ENCODE data around the gene KRT31. TPM values are rescaled to one million over a fixed set of nuclear protein-coding genes. Genes with fewer than 3 reads are reported as not detected.
"Not testable (repeated sequence)": the region's sequence is repeated elsewhere in the genome, so short reads cannot be mapped to it uniquely, and the experiment has no call there.

KRT31 gene
- total and polyA plus RNA-seq, 2 experiments from 2014 or later: not detected

- H3K9me3 ChIP-seq (ENCODE audit: low read depth): no peaks in the 10 kb centered on the region
- TF ChIP-seq CTCF (IDR thresholded peaks at IDR 0.05; ENCODE audit: low read depth, low read length): no peak
- H3K4me3 ChIP-seq: no peak overlapping the region
- H3K27ac ChIP-seq: no peak overlapping the region
- no peak for DNase-seq (ENCODE audit: low read depth in 1 of 2, low spot score in 1 of 2)
- no peaks in the 10 kb centered on the region for H3K36me3 ChIP-seq
- H3K27me3 ChIP-seq: no peaks in the 10 kb centered on the region
- peaks cover 3% of the 10 kb centered on the region for H3K4me1 ChIP-seq (ENCODE audit: low read depth)
These were observed 6.9 kb downstream of the KRT31 start for GRCh38 chr17:41390411-41390938.

DNA sequence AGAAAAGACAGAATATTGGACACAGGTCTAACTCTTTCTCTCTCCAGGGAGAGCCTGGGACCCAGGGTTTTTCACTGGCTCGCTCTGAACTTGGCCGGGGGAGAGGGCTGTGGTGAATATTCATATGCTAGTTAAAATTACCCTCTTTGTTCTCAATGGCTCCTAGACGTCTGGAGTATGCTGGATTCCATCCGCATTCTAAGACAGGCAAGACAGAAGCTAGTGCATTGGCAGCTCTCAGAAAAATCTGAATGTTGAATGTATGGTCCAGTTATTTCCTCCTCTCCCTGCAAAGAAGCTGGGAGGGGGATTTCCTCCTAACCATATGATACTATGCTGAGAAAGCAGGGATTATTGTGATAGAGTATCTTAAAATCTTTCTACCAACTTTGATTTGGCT lies 9.7 kb downstream of the KRT31 start:
- H3K27ac ChIP-seq: no peak overlapping the region
- DNase-seq (ENCODE audit: low read depth in 1 of 2, low spot score in 1 of 2): no peak

DNA sequence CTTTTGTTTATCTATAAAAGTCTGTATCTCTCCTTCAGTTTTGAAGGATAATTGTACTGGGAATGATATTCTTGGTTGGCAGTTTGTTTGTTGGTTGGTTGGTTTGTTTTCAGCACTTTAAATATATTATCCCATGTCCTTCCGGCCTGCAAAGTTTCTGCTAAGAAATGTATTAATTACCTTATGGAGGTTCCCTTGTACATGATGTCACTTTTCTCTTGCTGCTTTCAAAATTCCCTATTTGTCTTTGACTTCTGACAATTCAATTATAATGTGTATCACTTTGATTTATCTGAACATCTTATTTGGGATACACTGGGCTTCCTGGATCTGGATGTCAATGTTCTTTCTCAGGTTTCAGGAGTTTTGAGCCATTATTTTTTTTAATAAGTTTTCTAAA lies 11.2 kb downstream of the KRT31 start:
- Histone ChIP-seq H3K27ac (no peak overlapping the region), H3K27me3 (no peaks in the 10 kb centered on the region), H3K4me1 (ENCODE audit: low read depth) (no peaks in the 10 kb centered on the region), H3K4me3 (no peak overlapping the region), H3K36me3 (no peaks in the 10 kb centered on the region), H3K9me3 (ENCODE audit: low read depth) (no peaks in the 10 kb centered on the region)
- no peak for DNase-seq (ENCODE audit: low read depth in 1 of 2, low spot score in 1 of 2)
- TF ChIP-seq CTCF (IDR thresholded peaks at IDR 0.05; ENCODE audit: low read depth, low read length): no peak

More for the DNA sequence above, 9.7 kb downstream of the KRT31 start:
- no peaks in the 10 kb centered on the region for H3K27me3 ChIP-seq
- H3K9me3 ChIP-seq (ENCODE audit: low read depth): no peaks in the 10 kb centered on the region
- TF ChIP-seq CTCF (IDR thresholded peaks at IDR 0.05; ENCODE audit: low read depth, low read length): no peak
- no peak overlapping the region for H3K4me3 ChIP-seq
- H3K36me3 ChIP-seq: no peaks in the 10 kb centered on the region
- H3K4me1 ChIP-seq (ENCODE audit: low read depth): no peaks in the 10 kb centered on the region

DNA sequence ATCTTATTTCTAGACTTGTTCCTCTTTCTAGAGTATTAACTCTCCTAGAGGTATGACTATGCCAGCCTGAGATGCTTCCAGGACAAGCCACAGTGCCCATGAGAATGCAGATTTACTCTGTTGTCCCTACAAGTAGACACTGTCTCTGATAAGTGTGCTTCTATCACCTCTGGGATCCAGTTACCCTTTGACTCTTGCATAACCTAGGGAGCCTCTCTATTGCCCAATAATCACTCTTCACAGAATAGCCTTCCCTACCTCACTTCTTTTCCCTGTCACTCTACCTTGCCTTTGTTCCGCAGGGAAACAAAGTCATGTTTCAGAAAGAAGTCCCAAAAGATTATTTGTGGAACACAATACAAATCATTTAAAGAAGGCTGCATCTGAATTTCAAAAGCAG lies 13.7 kb downstream of the KRT31 start:
- DNase-seq (ENCODE audit: low read depth in 1 of 2, low spot score in 1 of 2): no peak

GRCh38 chr17:41382394-41382793 lies 15.0 kb downstream of the KRT31 start:
- no peak for DNase-seq (ENCODE audit: low read depth in 1 of 2, low spot score in 1 of 2)
- H3K27ac ChIP-seq: no peak overlapping the region
- no peaks in the 10 kb centered on the region for H3K36me3 ChIP-seq
- H3K27me3 ChIP-seq: no peaks in the 10 kb centered on the region
- no peaks in the 10 kb centered on the region for H3K4me1 ChIP-seq (ENCODE audit: low read depth)
- H3K4me3 ChIP-seq: no peak overlapping the region
- H3K9me3 ChIP-seq (ENCODE audit: low read depth): no peaks in the 10 kb centered on the region
- no peak for TF ChIP-seq CTCF (IDR thresholded peaks at IDR 0.05; ENCODE audit: low read depth, low read length)

More for the DNA sequence above, 13.7 kb downstream of the KRT31 start:
- H3K36me3 ChIP-seq: no peaks in the 10 kb centered on the region
- H3K4me1 ChIP-seq (ENCODE audit: low read depth): no peaks in the 10 kb centered on the region
- no peak for TF ChIP-seq CTCF (IDR thresholded peaks at IDR 0.05; ENCODE audit: low read depth, low read length)
- no peaks in the 10 kb centered on the region for H3K27me3 ChIP-seq
- H3K27ac ChIP-seq: no peak overlapping the region
- no peak overlapping the region for H3K4me3 ChIP-seq
- no peaks in the 10 kb centered on the region for H3K9me3 ChIP-seq (ENCODE audit: low read depth)

DNA sequence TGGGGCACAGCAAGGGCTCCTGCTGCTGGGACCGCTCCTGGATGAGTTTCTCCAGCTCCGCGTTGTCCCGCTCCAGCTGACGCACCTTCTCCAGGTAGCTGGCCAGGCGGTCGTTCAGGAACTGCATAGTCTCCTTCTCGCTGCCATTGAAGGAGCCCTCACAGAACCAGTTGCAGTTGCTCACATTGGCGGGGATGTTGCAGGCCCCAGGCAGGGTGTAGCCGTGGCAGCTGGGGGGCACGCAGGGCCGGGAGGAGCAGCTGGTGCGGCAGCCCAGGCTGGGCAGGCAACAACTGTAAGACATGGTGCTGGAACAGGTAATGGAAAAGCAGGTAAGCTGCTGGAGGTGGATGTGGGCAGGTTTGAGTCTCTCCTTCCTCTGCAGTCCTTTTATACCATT lies 15.5 kb downstream of the KRT31 start, which contains the start of gene KRT34:
Gene KRT34, minus strand, starts transcription at position 364 of the 400 bp plus-strand sequence. Its CDS starts 60 bp downstream, at position 304.
- H3K27me3 ChIP-seq; H3K27ac ChIP-seq; H3K4me3 ChIP-seq; H3K9me3 ChIP-seq (ENCODE audit: low read depth); H3K36me3 ChIP-seq; H3K4me1 ChIP-seq (ENCODE audit: low read depth); DNase-seq (ENCODE audit: low read depth in 1 of 2, low spot score in 1 of 2): not testable (repeated sequence)

DNA sequence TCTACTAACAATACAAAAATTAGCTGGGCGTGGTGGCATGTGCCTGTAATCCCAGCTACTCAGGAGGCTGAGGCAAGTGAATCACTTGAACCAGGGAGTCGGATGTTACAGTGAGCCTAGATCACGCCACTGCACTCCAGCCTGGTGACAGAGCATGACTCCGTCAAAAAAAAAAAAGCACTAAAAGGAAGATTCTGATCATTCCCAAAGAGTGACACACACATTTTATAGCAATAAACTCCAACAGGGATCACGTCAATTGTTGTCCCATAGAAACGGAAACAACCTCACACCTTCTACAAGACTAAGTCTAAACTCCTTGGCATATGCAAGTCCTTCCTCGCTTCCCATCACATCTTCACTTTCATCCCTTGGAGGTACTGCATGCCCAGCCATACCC lies 17.3 kb downstream of the KRT31 start:
- not testable (repeated sequence) for H3K27me3 ChIP-seq; H3K4me3 ChIP-seq; DNase-seq (ENCODE audit: low read depth in 1 of 2, low spot score in 1 of 2); H3K27ac ChIP-seq; H3K9me3 ChIP-seq (ENCODE audit: low read depth); H3K36me3 ChIP-seq; H3K4me1 ChIP-seq (ENCODE audit: low read depth)

All from cardiac muscle cell (in vitro differentiated cells and primary cell).